HEK293T (cell line): ENCODE measurements around the gene CYP27B1.

Experiments used
- CTCF ChIA-PET: fragments of 350-600 bp; formaldehyde crosslinking; extraction: SDS; loops from one replicate; lab custom pipeline; 2021; ENCODE audit warnings: antibody characterized with exemption, inconsistent platforms; lab: Yijun Ruan, JAX
- POLR2A ChIA-PET: fragments of 350-600 bp; formaldehyde crosslinking; extraction: SDS; loops from one replicate; lab custom pipeline; 2020; ENCODE audit warnings: antibody characterized with exemption, inconsistent platforms; lab: Yijun Ruan, JAX
- DNase-seq: peaks from one replicate; pipeline ENCODE4 v3.0.0; 2012; ENCODE audit warnings: mixed read lengths; ENCODE audit errors: extremely low spot score
- ARNT ChIP-seq: fragments of 450-650 bp; IDR thresholded peaks from 2 replicates; pipeline ENCODE4 v1.6.1; 2017; ENCODE audit warnings: mild to moderate bottlenecking
- BHLHE40 ChIP-seq: fragments of 450-650 bp; IDR thresholded peaks from 2 replicates; pipeline ENCODE4 v1.6.1; 2016; ENCODE audit warnings: mild to moderate bottlenecking, moderate library complexity, borderline replicate concordance
- ELF4 ChIP-seq: fragments of 450-650 bp; IDR thresholded peaks from 2 replicates; pipeline ENCODE4 v1.6.1; 2017; ENCODE audit warnings: antibody characterized with exemption
- FOXA1 ChIP-seq: fragments of 450-650 bp; IDR thresholded peaks from 2 replicates; pipeline ENCODE4 v1.6.1; 2016; ENCODE audit warnings: mild to moderate bottlenecking
- FOXK2 ChIP-seq: fragments of 450-650 bp; IDR thresholded peaks from 2 replicates; pipeline ENCODE4 v1.6.1; 2016; ENCODE audit warnings: mild to moderate bottlenecking
- FOXM1 ChIP-seq: fragments of 450-650 bp; IDR thresholded peaks from 2 replicates; pipeline ENCODE4 v1.6.1; 2017; ENCODE audit warnings: mild to moderate bottlenecking, borderline replicate concordance
- L3MBTL2 ChIP-seq: fragments of 450-650 bp; conservative IDR thresholded peaks from 2 replicates; pipeline ENCODE4 v1.6.1; 2016; ENCODE audit warnings: mild to moderate bottlenecking
- LEF1 ChIP-seq: fragments of 450-650 bp; IDR thresholded peaks from 2 replicates; pipeline ENCODE4 v1.6.1; 2017; ENCODE audit warnings: mild to moderate bottlenecking, borderline replicate concordance
- NFRKB ChIP-seq: fragments of 450-650 bp; IDR thresholded peaks from 2 replicates; pipeline ENCODE4 v1.6.1; 2016; ENCODE audit warnings: mild to moderate bottlenecking, moderate library complexity
- SP1 ChIP-seq: fragments of 450-650 bp; IDR thresholded peaks from 2 replicates; pipeline ENCODE4 v1.6.1; 2017
- SUZ12 ChIP-seq: fragments of 450-650 bp; IDR thresholded peaks from 2 replicates; pipeline ENCODE4 v1.6.1; 2016; ENCODE audit warnings: mild to moderate bottlenecking
- TARDBP ChIP-seq: fragments of 450-650 bp; IDR thresholded peaks from 2 replicates; pipeline ENCODE4 v1.6.1; 2016
- ZNF384 ChIP-seq: fragments of 450-650 bp; IDR thresholded peaks from 2 replicates; pipeline ENCODE4 v1.6.1; 2016
- TF ChIP-seq, protein P1 (sequence below): fragments of 450-650 bp; IDR thresholded peaks from 2 replicates; pipeline ENCODE4 v1.6.1; 2016

CYP27B1 gene

DNA sequence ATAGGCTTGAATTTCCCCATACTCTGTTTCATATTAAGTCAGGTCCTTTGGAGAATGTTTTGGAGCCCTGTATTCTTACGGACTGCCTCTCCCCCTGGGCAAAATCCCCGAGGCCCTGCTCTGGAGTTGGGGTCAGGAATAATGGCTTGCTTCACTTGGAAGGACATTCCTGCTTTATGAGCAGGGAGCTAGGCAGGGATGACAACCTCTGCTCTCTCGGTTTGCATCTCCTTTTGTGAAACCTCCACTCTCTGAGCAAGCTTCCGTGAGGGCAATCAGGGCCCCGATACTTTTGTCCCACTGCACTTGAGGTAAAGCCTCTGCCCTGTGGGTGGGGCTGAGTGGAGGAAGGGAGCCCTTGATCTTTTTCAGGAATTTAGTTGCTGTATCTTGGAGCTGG is 53.7 kb downstream of the CYP27B1 start:
- ChIA-PET CTCF (interaction anchor here (0.7 kb wide), 1 partner anchor 130 kb away, joined by 3 read pairs; no protein-coding TSS in a partner anchor), POLR2A (no interaction called here)
- no peak for TF ChIP-seq FOXK2
- no peak for TF ChIP-seq SP1
- TF ChIP-seq L3MBTL2 = no peak
- TF ChIP-seq LEF1 = no peak
- no peak for TF ChIP-seq BHLHE40
- no peak for TF ChIP-seq NFRKB
- no peak for TF ChIP-seq FOXA1
- no peak for TF ChIP-seq FOXM1
- no peak for TF ChIP-seq SUZ12
- no peak for TF ChIP-seq ZNF384
- DNase-seq = no peak

DNA sequence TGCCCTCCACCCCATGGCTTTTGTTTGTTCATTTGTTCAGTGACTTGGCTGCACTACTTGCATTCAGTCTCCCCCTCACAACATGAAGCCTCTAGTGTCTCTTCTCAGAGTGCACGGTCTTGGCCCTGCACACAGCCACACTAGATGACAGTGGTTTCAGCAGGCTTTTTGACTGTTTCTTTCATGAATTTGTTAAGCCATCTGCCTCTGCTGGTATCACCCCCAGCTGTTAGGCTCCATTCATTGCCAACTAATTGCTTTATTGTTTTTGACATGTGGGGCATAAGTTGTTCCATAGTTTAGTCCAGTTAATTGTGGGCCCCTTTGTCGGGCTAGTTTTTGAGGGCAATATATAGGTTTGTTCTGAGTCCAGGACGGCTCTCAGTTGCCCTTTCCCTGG is 54.2 kb downstream of the CYP27B1 start:
- ChIA-PET POLR2A (no interaction called here), CTCF (interaction anchor here (0.7 kb wide), 1 partner anchor 129 kb away, joined by 3 read pairs; no protein-coding TSS in a partner anchor)
- DNase-seq = no peak
- TF ChIP-seq ARNT (no peak), SUZ12 (no peak), FOXM1 (no peak), ELF4 (no peak), NFRKB (no peak), LEF1 (no peak), ZNF384 (no peak), FOXK2 (no peak), TARDBP (no peak), L3MBTL2 (no peak)
- TF ChIP-seq, protein P1, sequence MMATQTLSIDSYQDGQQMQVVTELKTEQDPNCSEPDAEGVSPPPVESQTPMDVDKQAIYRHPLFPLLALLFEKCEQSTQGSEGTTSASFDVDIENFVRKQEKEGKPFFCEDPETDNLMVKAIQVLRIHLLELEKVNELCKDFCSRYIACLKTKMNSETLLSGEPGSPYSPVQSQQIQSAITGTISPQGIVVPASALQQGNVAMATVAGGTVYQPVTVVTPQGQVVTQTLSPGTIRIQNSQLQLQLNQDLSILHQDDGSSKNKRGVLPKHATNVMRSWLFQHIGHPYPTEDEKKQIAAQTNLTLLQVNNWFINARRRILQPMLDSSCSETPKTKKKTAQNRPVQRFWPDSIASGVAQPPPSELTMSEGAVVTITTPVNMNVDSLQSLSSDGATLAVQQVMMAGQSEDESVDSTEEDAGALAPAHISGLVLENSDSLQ = no peak
